ENCODE results near the gene UCK1. TPM values are rescaled to one million over a fixed set of nuclear protein-coding genes. Genes with fewer than 3 reads are reported as not detected.

The UCK1 gene
- total and polyA plus RNA-seq, 2 of the 13 experiments (the other 11 are each of a cell fraction or from before 2014, with no cell fraction given): 11.0 to 24.1 TPM

- TF ChIP-seq PTBP1 (IDR thresholded peaks at IDR 0.05; ENCODE audit: low read depth, low read length, poor library complexity, severe bottlenecking) (no peak), KMT2B (CRISPR knock-in tag; IDR thresholded peaks at IDR 0.05) (peak; percentile 90), KDM5A (IDR thresholded peaks at IDR 0.05; ENCODE audit: borderline replicate concordance, low read length) (peak; percentile 68; the same call in 1 of the 2 replicates), SAP130 (CRISPR knock-in tag; IDR thresholded peaks at IDR 0.05; ENCODE audit: low read depth) (peak; percentile 89), TBX2 (CRISPR knock-in tag; IDR thresholded peaks at IDR 0.05; ENCODE audit: borderline replicate concordance) (peak; percentile 13; the same call in 1 of the 2 replicates), GABPB1 (CRISPR knock-in tag; IDR thresholded peaks at IDR 0.05) (peak; percentile 84), CBX2 (IDR thresholded peaks at IDR 0.05; ENCODE audit: low read depth, low read length) (no peak), CBX2 (CRISPR knock-in tag; IDR thresholded peaks at IDR 0.05; ENCODE audit: low read depth) (no peak), ZNF740 (CRISPR knock-in tag; IDR thresholded peaks at IDR 0.05) (peak; percentile 98), ETV6 (CRISPR knock-in tag; conservative IDR thresholded peaks at IDR 0.05) (0 out of 2 replicates have a peak, but pooled peaks have one; percentile 70), SIX4 (CRISPR knock-in tag; IDR thresholded peaks at IDR 0.05) (no peak), NFATC3 (CRISPR knock-in tag; IDR thresholded peaks at IDR 0.05) (peak; percentile 56; the same call in 1 of the 2 replicates), DZIP1 (CRISPR knock-in tag; IDR thresholded peaks at IDR 0.05) (no peak; the same call in 1 of the 2 replicates), TFE3 (CRISPR knock-in tag; IDR thresholded peaks at IDR 0.05) (peak; percentile 64; the same call in 1 of the 2 replicates), ZNF33B (CRISPR knock-in tag; IDR thresholded peaks at IDR 0.05) (peak; percentile 88; the same call in 1 of the 2 replicates), ZNF274 (CRISPR knock-in tag; IDR thresholded peaks at IDR 0.05) (no peak), ZMAT5 (CRISPR knock-in tag; IDR thresholded peaks at IDR 0.05; ENCODE audit: borderline replicate concordance, low read depth) (no peak), HINFP (CRISPR knock-in tag; IDR thresholded peaks at IDR 0.05; ENCODE audit: low read depth) (0 out of 2 replicates have a peak, but pooled peaks have one; percentile 33), ZNF776 (CRISPR knock-in tag; IDR thresholded peaks at IDR 0.05) (0 out of 2 replicates have a peak, but pooled peaks have one; percentile 88), RAD21 (CRISPR knock-in tag; IDR thresholded peaks at IDR 0.05) (peak; percentile 26; the same call in 1 of the 2 replicates), FOXA3 (CRISPR knock-in tag; IDR thresholded peaks at IDR 0.05) (peak; percentile 55; the same call in 1 of the 2 replicates), ELF3 (CRISPR knock-in tag; IDR thresholded peaks at IDR 0.05) (peak; percentile 37; the same call in 1 of the 2 replicates), HCFC1 (IDR thresholded peaks at IDR 0.05; ENCODE audit: low read depth, low read length) (peak; percentile 49; the same call in 1 of the 2 replicates), SMARCE1 (IDR thresholded peaks at IDR 0.05; ENCODE audit: borderline replicate concordance) (no peak)
These were observed 28.1 kb downstream of the UCK1 start, which contains the start of gene POMT1 (continued) for GRCh38 chr9:131502781-131503625.

All from HepG2 (cell line).